KOPT-K1 (cell line): Measurements from ENCODE around the gene OPCML.

Experiments
- H3K27ac ChIP-seq: fragments of 200-600 bp; sonication (generic); 2 replicates; pipeline ENCODE4 v1.5.1; 2016; ENCODE audit warnings: antibody characterized with exemption, mild to moderate bottlenecking, low read depth, low read length; ENCODE audit not compliant: poor library complexity, severe bottlenecking
- H3K36me3 ChIP-seq: fragments of 200-600 bp; sonication (generic); 2 replicates; pipeline ENCODE4 v1.5.1; 2017; ENCODE audit warnings: antibody characterized with exemption, mild to moderate bottlenecking, low read length, moderate library complexity; ENCODE audit not compliant: insufficient read depth
- H3K9me3 ChIP-seq: fragments of 200-600 bp; sonication (generic); 2 replicates; pipeline ENCODE4 v1.5.1; 2017; ENCODE audit warnings: antibody characterized with exemption, low read length, mild to moderate bottlenecking; ENCODE audit not compliant: insufficient read depth, poor library complexity, severe bottlenecking

The OPCML gene

GRCh38 chr11:133156986-133157745 lies 375.1 kb downstream of the OPCML start:
- Histone ChIP-seq H3K9me3 (no peaks in the 10 kb centered on the region), H3K36me3 (no peaks in the 10 kb centered on the region)

GRCh38 chr11:133154781-133155180 lies 377.5 kb downstream of the OPCML start:
- H3K36me3 ChIP-seq: no peaks in the 10 kb centered on the region
- no peak overlapping the region for H3K27ac ChIP-seq
- H3K9me3 ChIP-seq: no peaks in the 10 kb centered on the region

More at GRCh38 chr11:133156986-133157745, 375.1 kb downstream of the OPCML start:
- no peak overlapping the region for H3K27ac ChIP-seq

- H3K27ac ChIP-seq: no peak overlapping the region
- no peaks in the 10 kb centered on the region for H3K9me3 ChIP-seq
- no peaks in the 10 kb centered on the region for H3K36me3 ChIP-seq
These were observed 378.2 kb downstream of the OPCML start for GRCh38 chr11:133154076-133154475.

GRCh38 chr11:133153031-133153430 lies 379.3 kb downstream of the OPCML start:
- H3K36me3 ChIP-seq: no peaks in the 10 kb centered on the region
- H3K27ac ChIP-seq: no peak overlapping the region
- no peaks in the 10 kb centered on the region for H3K9me3 ChIP-seq

- Histone ChIP-seq H3K27ac (no peak overlapping the region), H3K36me3 (no peaks in the 10 kb centered on the region), H3K9me3 (no peaks in the 10 kb centered on the region)
These were observed 382.6 kb downstream of the OPCML start for GRCh38 chr11:133149698-133150097.

- H3K36me3 ChIP-seq: no peaks in the 10 kb centered on the region
These were observed 384.7 kb downstream of the OPCML start for GRCh38 chr11:133147625-133148024.

GRCh38 chr11:133146697-133147306 lies 385.5 kb downstream of the OPCML start:
- Histone ChIP-seq H3K27ac (no peak overlapping the region), H3K9me3 (no peaks in the 10 kb centered on the region), H3K36me3 (no peaks in the 10 kb centered on the region)

More at GRCh38 chr11:133147625-133148024, 384.7 kb downstream of the OPCML start:
- Histone ChIP-seq H3K9me3 (no peaks in the 10 kb centered on the region), H3K27ac (no peak overlapping the region)

GRCh38 chr11:133137939-133138338 lies 394.4 kb downstream of the OPCML start:
- H3K9me3 ChIP-seq: no peaks in the 10 kb centered on the region
- H3K27ac ChIP-seq: no peak overlapping the region
- H3K36me3 ChIP-seq: no peaks in the 10 kb centered on the region

- H3K9me3 ChIP-seq: no peaks in the 10 kb centered on the region
- H3K27ac ChIP-seq: no peak overlapping the region
- H3K36me3 ChIP-seq: no peaks in the 10 kb centered on the region
These were observed 395.0 kb downstream of the OPCML start for GRCh38 chr11:133137270-133137669.

GRCh38 chr11:133136376-133136775 lies 395.9 kb downstream of the OPCML start:
- H3K27ac ChIP-seq: no peak overlapping the region
- no peaks in the 10 kb centered on the region for H3K36me3 ChIP-seq
- no peaks in the 10 kb centered on the region for H3K9me3 ChIP-seq

GRCh38 chr11:133134314-133135173 lies 397.8 kb downstream of the OPCML start:
- Histone ChIP-seq H3K27ac (no peak overlapping the region), H3K9me3 (no peaks in the 10 kb centered on the region), H3K36me3 (no peaks in the 10 kb centered on the region)

- Histone ChIP-seq H3K36me3 (no peaks in the 10 kb centered on the region), H3K27ac (no peak overlapping the region), H3K9me3 (no peaks in the 10 kb centered on the region)
These were observed 398.7 kb downstream of the OPCML start for GRCh38 chr11:133133606-133134005.

GRCh38 chr11:133133050-133133449 lies 399.3 kb downstream of the OPCML start:
- H3K9me3 ChIP-seq: no peaks in the 10 kb centered on the region

GRCh38 chr11:133127741-133128140 lies 404.6 kb downstream of the OPCML start:
- H3K36me3 ChIP-seq: no peaks in the 10 kb centered on the region
- H3K27ac ChIP-seq: no peak overlapping the region
- no peaks in the 10 kb centered on the region for H3K9me3 ChIP-seq

More at GRCh38 chr11:133133050-133133449, 399.3 kb downstream of the OPCML start:
- H3K27ac ChIP-seq: no peak overlapping the region
- H3K36me3 ChIP-seq: no peaks in the 10 kb centered on the region

- H3K27ac ChIP-seq: no peak overlapping the region
- no peaks in the 10 kb centered on the region for H3K9me3 ChIP-seq
- no peaks in the 10 kb centered on the region for H3K36me3 ChIP-seq
These were observed 408.5 kb downstream of the OPCML start for GRCh38 chr11:133123796-133124195.
